OCI-LY7 (cell line): Measurements from ENCODE around the gene PDCD11. TPM values are rescaled to one million over a fixed set of nuclear protein-coding genes. Genes with fewer than 3 reads are reported as not detected.

Experiments
- BruUV-seq: library from RNA; stranded (reverse); fragments of 400-500 nt; replicated peaks from 2 replicates; lab custom pipeline; 2021; lab: Mats Ljungman, UMichigan
- CTCF ChIA-PET: fragments of 300-600 bp; sonication (Branson Sonifier 250); formaldehyde crosslinking; loops from one replicate; lab custom pipeline; 2022; ENCODE audit warnings: antibody characterized with exemption; ENCODE audit not compliant: unreplicated experiment; lab: Charles Lee
- POLR2A ChIA-PET: fragments of 300-600 bp; sonication (Branson Sonifier 250); formaldehyde crosslinking; loops from one replicate; lab custom pipeline; 2022; ENCODE audit warnings: antibody characterized with exemption; lab: Charles Lee
- DNase-seq: peaks from one replicate; pipeline ENCODE4 v3.0.0-alpha.2; 2015; ENCODE audit warnings: low spot score
- H2AFZ ChIP-seq: fragments of 200-600 bp; sonication (generic), shearing (Covaris generic); 2 replicates; pipeline ENCODE4 v1.6.1; 2014; ENCODE audit warnings: mild to moderate bottlenecking, antibody characterized with exemption, low read length, moderate library complexity
- H3K27ac ChIP-seq: fragments of 200-600 bp; sonication (generic); 2 replicates; pipeline ENCODE4 v1.5.1; 2014; ENCODE audit warnings: mixed run types, low read depth, mild to moderate bottlenecking, moderate library complexity, low read length, inconsistent platforms; ENCODE audit not compliant: poor library complexity, severe bottlenecking
- H3K36me3 ChIP-seq: fragments of 200-600 bp; sonication (generic); 2 replicates; pipeline ENCODE4 v1.6.1; 2014; ENCODE audit warnings: mild to moderate bottlenecking, antibody characterized with exemption, low read length, moderate library complexity, mixed read lengths; ENCODE audit not compliant: insufficient read depth
- H3K4me1 ChIP-seq: fragments of 200-600 bp; sonication (generic); 2 replicates; pipeline ENCODE4 v1.5.1; 2014; ENCODE audit warnings: mild to moderate bottlenecking, low read length; ENCODE audit not compliant: insufficient read depth, poor library complexity, severe bottlenecking
- H3K4me2 ChIP-seq: fragments of 200-600 bp; sonication (generic); 2 replicates; pipeline ENCODE4 v1.6.1; 2014; ENCODE audit warnings: mild to moderate bottlenecking, low read length
- H3K4me3 ChIP-seq: fragments of 200-600 bp; sonication (generic); 2 replicates; pipeline ENCODE4 v1.5.1; 2014; ENCODE audit warnings: mild to moderate bottlenecking, low read depth, low read length; ENCODE audit not compliant: poor library complexity, severe bottlenecking
- H3K79me2 ChIP-seq: fragments of 200-600 bp; sonication (generic); 2 replicates; pipeline ENCODE4 v1.6.1; 2016; ENCODE audit warnings: low read depth, mild to moderate bottlenecking, low read length, moderate library complexity, mixed read lengths; ENCODE audit not compliant: insufficient read depth
- H3K9me2 ChIP-seq: fragments of 200-600 bp; sonication (generic); 2 replicates; pipeline ENCODE4 v1.6.1; 2016; ENCODE audit warnings: mild to moderate bottlenecking, low read length, mixed read lengths; ENCODE audit not compliant: insufficient read depth
- H3K9me3 ChIP-seq: fragments of 200-600 bp; sonication (generic); 2 replicates; pipeline ENCODE4 v1.6.1; 2014; ENCODE audit warnings: mild to moderate bottlenecking, mixed run types, low read length, mixed read lengths
- H4K20me1 ChIP-seq: fragments of 200-600 bp; sonication (generic); 2 replicates; pipeline ENCODE4 v1.6.1; 2014; ENCODE audit warnings: mild to moderate bottlenecking, antibody characterized with exemption, low read length, moderate library complexity, mixed read lengths; ENCODE audit not compliant: insufficient read depth
- EZH2phosphoT487 ChIP-seq: fragments of 200-600 bp; sonication (generic); IDR thresholded peaks from 2 replicates; pipeline ENCODE4 v1.6.1; 2018; ENCODE audit warnings: low read depth, borderline replicate concordance, mild to moderate bottlenecking, mixed run types, antibody characterized with exemption, low read length, moderate library complexity, mixed read lengths
- intact Hi-C: fragments of 100-400 bp; cut with micrococcal nuclease; formaldehyde crosslinking; loops from one replicate; pipeline ENCODE4 v1.10.0; 2022; ENCODE audit not compliant: unreplicated experiment
- total RNA-seq, 2 experiments: library from RNA; depleted of rRNA in 1 of 2; stranded (reverse); fragments of >200 nt in 1 of 2; shearing (Covaris generic) in 1 of 2; gene quantifications; 2 replicates each; pipeline ENCODE4 v1.2.3, GENCODE V29; 2014 to 2022
- TF ChIP-seq, protein P1 (sequence below): fragments of 200-600 bp; sonication (generic); conservative IDR thresholded peaks from 2 replicates; pipeline ENCODE4 v1.5.1; 2014; ENCODE audit warnings: mild to moderate bottlenecking, antibody characterized with exemption, low read length, moderate library complexity, mixed read lengths

Gene PDCD11
- total RNA-seq, 2 experiments from 2014 or later = 54.5 to 68.4 TPM

DNA sequence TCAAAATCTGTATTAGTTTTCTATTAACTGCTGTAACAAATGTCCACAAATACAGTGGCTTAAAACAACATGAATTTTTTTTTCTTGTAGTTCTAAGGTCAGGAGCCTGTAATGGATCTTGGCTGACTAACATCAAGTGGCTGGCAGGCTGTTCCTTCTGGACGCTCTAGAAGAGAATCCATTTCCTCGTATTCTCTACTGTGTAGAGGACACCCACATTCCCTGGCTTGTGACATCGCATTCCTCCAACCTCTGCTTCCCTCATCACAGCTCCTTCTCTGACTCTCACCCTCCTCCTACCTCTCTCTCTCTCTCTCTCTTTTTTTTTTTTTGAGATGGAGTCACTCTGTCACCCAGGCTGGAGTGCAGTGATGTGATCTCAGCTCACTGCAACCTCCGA is 67.1 kb downstream of the PDCD11 start:
- no peaks in the 10 kb centered on the region for H3K9me3 ChIP-seq
- H3K9me2 ChIP-seq = no peaks in the 10 kb centered on the region
- no peak overlapping the region for H2AFZ ChIP-seq
- H3K4me2 ChIP-seq = no peak overlapping the region
- no peaks in the 10 kb centered on the region for H3K79me2 ChIP-seq
- no TSS peak for BruUV-seq
- TF ChIP-seq, protein P1, sequence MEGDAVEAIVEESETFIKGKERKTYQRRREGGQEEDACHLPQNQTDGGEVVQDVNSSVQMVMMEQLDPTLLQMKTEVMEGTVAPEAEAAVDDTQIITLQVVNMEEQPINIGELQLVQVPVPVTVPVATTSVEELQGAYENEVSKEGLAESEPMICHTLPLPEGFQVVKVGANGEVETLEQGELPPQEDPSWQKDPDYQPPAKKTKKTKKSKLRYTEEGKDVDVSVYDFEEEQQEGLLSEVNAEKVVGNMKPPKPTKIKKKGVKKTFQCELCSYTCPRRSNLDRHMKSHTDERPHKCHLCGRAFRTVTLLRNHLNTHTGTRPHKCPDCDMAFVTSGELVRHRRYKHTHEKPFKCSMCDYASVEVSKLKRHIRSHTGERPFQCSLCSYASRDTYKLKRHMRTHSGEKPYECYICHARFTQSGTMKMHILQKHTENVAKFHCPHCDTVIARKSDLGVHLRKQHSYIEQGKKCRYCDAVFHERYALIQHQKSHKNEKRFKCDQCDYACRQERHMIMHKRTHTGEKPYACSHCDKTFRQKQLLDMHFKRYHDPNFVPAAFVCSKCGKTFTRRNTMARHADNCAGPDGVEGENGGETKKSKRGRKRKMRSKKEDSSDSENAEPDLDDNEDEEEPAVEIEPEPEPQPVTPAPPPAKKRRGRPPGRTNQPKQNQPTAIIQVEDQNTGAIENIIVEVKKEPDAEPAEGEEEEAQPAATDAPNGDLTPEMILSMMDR = no peak
- TF ChIP-seq EZH2phosphoT487 = no peak
- H4K20me1 ChIP-seq = no peaks in the 10 kb centered on the region
- peaks cover 67% of the 10 kb centered on the region for H3K4me1 ChIP-seq
- no peak for DNase-seq
- no peak overlapping the region for H3K27ac ChIP-seq
- H3K36me3 ChIP-seq = no peaks in the 10 kb centered on the region
- intact Hi-C loops = no loop called here
- POLR2A ChIA-PET = interaction anchor here (0.7 to 1.2 kb wide), 4 partner anchors 8 to 588 kb away, joined by 3 to 4 read pairs (median 3); no protein-coding TSS in a partner anchor
- CTCF ChIA-PET = no interaction called here
- no peak overlapping the region for H3K4me3 ChIP-seq

DNA sequence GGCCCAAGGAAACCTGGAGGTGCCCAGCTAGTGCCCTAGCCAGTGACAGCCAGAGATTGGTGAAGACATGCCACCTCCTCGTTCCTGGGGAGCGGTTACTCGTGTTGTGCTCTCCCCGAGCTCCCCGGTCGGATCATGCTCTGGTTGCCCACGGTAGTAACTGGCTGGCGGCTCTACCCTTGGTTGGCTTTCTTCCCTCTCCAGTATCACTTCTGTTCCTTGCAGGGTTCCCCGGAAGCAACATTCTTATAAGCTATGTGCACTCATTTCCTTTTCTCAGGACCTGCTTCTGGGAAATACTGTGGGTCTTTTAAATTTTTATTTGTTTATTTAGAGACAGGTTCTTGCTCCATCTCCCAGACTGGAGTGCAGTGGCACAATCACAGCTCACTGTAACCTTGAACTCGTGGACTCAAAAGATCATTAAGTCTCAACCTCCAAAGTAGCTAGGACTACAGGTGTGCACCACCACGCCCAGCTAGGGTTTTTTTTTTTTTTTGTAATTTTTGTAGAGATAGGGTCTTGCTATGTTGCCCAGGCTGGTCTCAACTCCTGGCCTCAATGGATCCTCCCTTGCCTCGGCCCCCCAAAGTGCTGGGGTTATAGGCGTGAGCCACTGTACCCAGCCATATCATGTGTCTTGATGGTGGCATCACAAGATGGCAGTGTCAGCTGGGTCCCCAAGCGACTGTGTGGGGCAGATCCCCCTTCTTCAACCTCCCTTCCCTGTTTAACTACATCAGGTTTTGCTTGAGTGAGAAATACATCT is 69.2 kb downstream of the PDCD11 start:
- H3K4me3 ChIP-seq = no peak overlapping the region
- H3K36me3 ChIP-seq = no peaks in the 10 kb centered on the region
- H3K4me2 ChIP-seq = peak overlapping the region; percentile 49
- peak overlapping the region; percentile 63; the same call in 1 of the 2 replicates for H2AFZ ChIP-seq
- intact Hi-C loops = no loop called here
- no peaks in the 10 kb centered on the region for H3K9me3 ChIP-seq
- H3K9me2 ChIP-seq = no peaks in the 10 kb centered on the region
- H3K27ac ChIP-seq = peak overlapping the region; percentile 52
- no peaks in the 10 kb centered on the region for H3K79me2 ChIP-seq
- ChIA-PET POLR2A (interaction anchor here (0.6 to 4.2 kb wide), 3 partner anchors 10 to 45 kb away, joined by 3 to 13 read pairs (median 4); no protein-coding TSS in a partner anchor), CTCF (interaction anchor here (1.1 kb wide), 1 partner anchor 10 kb away, joined by 4 read pairs; no protein-coding TSS in a partner anchor)
- BruUV-seq = no TSS peak
- peaks cover 63% of the 10 kb centered on the region for H3K4me1 ChIP-seq
- no peaks in the 10 kb centered on the region for H4K20me1 ChIP-seq
- DNase-seq = no peak
- no peak for TF ChIP-seq EZH2phosphoT487

GRCh38 chr10:103466734-103467133 is 70.3 kb downstream of the PDCD11 start:
- ChIA-PET CTCF (no interaction called here), POLR2A (interaction anchor here (0.6 to 4.2 kb wide), 5 partner anchors 9 to 608 kb away, joined by 3 to 13 read pairs (median 4); no protein-coding TSS in a partner anchor)
- Histone ChIP-seq H3K4me2 (peak overlapping the region; percentile 61), H4K20me1 (no peaks in the 10 kb centered on the region), H3K9me3 (no peaks in the 10 kb centered on the region), H2AFZ (peak overlapping the region; percentile 95; the same call in 1 of the 2 replicates), H3K27ac (peak overlapping the region; percentile 76), H3K79me2 (no peaks in the 10 kb centered on the region), H3K36me3 (no peaks in the 10 kb centered on the region), H3K4me1 (peaks cover 74% of the 10 kb centered on the region), H3K9me2 (no peaks in the 10 kb centered on the region), H3K4me3 (no peak overlapping the region)
- DNase-seq = no peak
- intact Hi-C loops = no loop called here
- TF ChIP-seq EZH2phosphoT487 = no peak
- TF ChIP-seq, protein P1 = no peak
- BruUV-seq = no TSS peak
